Retina (tissue), 1 donor: ENCODE data around the gene PCED1B.
A peak's percentile ranks its signal among the peaks of the same experiment; 100 is the strongest.
"Not testable (repeated sequence)": the region's sequence is repeated elsewhere in the genome, so short reads cannot be mapped to it uniquely, and the experiment has no call there.

Experiments used
- DNase-seq: peaks from one replicate; pipeline ENCODE4 v3.0.0-alpha.2; 2016

PCED1B gene

GRCh38 chr12:47244835-47245234, 165.4 kb downstream of the PCED1B start:
- DNase-seq, result no peak

- DNase-seq, result no peak
Observed at GRCh38 chr12:47245623-47246022, 166.2 kb downstream of the PCED1B start.

- no peak for DNase-seq
Observed at GRCh38 chr12:47247418-47247817, 168.0 kb downstream of the PCED1B start.

GRCh38 chr12:47249082-47249481, 169.7 kb downstream of the PCED1B start:
- no peak for DNase-seq

GRCh38 chr12:47249719-47250357, 170.4 kb downstream of the PCED1B start:
- no peak for DNase-seq

GRCh38 chr12:47251919-47252318, 172.5 kb downstream of the PCED1B start:
- DNase-seq, result no peak

- no peak for DNase-seq
Observed at GRCh38 chr12:47264951-47265350, 185.5 kb downstream of the PCED1B start.

GRCh38 chr12:47265391-47265790, 186.0 kb downstream of the PCED1B start:
- DNase-seq, result no peak

GRCh38 chr12:47267571-47267970, 188.2 kb downstream of the PCED1B start:
- DNase-seq, result no peak

- no peak for DNase-seq
Observed at GRCh38 chr12:47268501-47269454, 189.4 kb downstream of the PCED1B start.

- DNase-seq, result no peak
Observed at GRCh38 chr12:47269916-47270315, 190.5 kb downstream of the PCED1B start.

GRCh38 chr12:47270782-47271664, 191.6 kb downstream of the PCED1B start:
- DNase-seq, result no peak

GRCh38 chr12:47271800-47272239, 192.4 kb downstream of the PCED1B start:
- no peak for DNase-seq

- DNase-seq, result peak; percentile 38
Observed at GRCh38 chr12:47272412-47273190, 193.2 kb downstream of the PCED1B start.

- no peak for DNase-seq
Observed at GRCh38 chr12:47273191-47273626, 193.8 kb downstream of the PCED1B start.

- no peak for DNase-seq
Observed at GRCh38 chr12:47274760-47275159, 195.3 kb downstream of the PCED1B start.

- DNase-seq, result no peak
Observed at GRCh38 chr12:47276253-47276620, 196.8 kb downstream of the PCED1B start.

- DNase-seq, result no peak
Observed at GRCh38 chr12:47276621-47277309, 197.3 kb downstream of the PCED1B start.

- DNase-seq, result no peak
Observed at GRCh38 chr12:47277972-47278448, 198.6 kb downstream of the PCED1B start.

GRCh38 chr12:47279758-47280157, 200.3 kb downstream of the PCED1B start:
- not testable (repeated sequence) for DNase-seq

GRCh38 chr12:47280543-47281300, 201.3 kb downstream of the PCED1B start:
- DNase-seq, result no peak
